IPS DF 4.7 (cell line): ENCODE measurements around the gene IFT88.

Experiments used
- DNase-seq: peaks from one replicate; pipeline ENCODE4 v3.0.0-alpha.2; 2013; ENCODE audit warnings: low spot score; ENCODE audit errors: extremely low read depth

The IFT88 gene

GRCh38 chr13:20714563-20715329 lies 147.8 kb downstream of the IFT88 start:
- no peak for DNase-seq

GRCh38 chr13:20715330-20715712 lies 148.4 kb downstream of the IFT88 start:
- no peak for DNase-seq

- DNase-seq = no peak
These were observed 150.0 kb downstream of the IFT88 start for GRCh38 chr13:20716951-20717350.

- no peak for DNase-seq
These were observed 150.9 kb downstream of the IFT88 start for GRCh38 chr13:20717581-20718542.

- no peak for DNase-seq
These were observed 152.1 kb downstream of the IFT88 start for GRCh38 chr13:20718958-20719566.

GRCh38 chr13:20719783-20720182 lies 152.8 kb downstream of the IFT88 start:
- DNase-seq = no peak

- no peak for DNase-seq
These were observed 153.5 kb downstream of the IFT88 start for GRCh38 chr13:20720499-20720898.

- no peak for DNase-seq
These were observed 154.1 kb downstream of the IFT88 start for GRCh38 chr13:20721058-20721453.

GRCh38 chr13:20721454-20722357 lies 154.7 kb downstream of the IFT88 start:
- no peak for DNase-seq

- DNase-seq = no peak
These were observed 160.9 kb downstream of the IFT88 start for GRCh38 chr13:20727856-20728255.

- no peak for DNase-seq
These were observed 161.8 kb downstream of the IFT88 start for GRCh38 chr13:20728579-20729311.

- no peak for DNase-seq
These were observed 163.0 kb downstream of the IFT88 start for GRCh38 chr13:20729633-20730585.

GRCh38 chr13:20738616-20739015 lies 171.7 kb downstream of the IFT88 start:
- no peak for DNase-seq

- DNase-seq = no peak
These were observed 173.1 kb downstream of the IFT88 start for GRCh38 chr13:20740021-20740420.
